Umbilical cord (tissue), 2 donors: ENCODE measurements around the gene SPATA21. TPM values are rescaled to one million over a fixed set of nuclear protein-coding genes. Genes with fewer than 3 reads are reported as not detected.
A peak's percentile ranks its signal among the peaks of the same experiment; 100 is the strongest.

Experiments used
- DNase-seq: peaks from one replicate; pipeline ENCODE4 v3.0.0-alpha.2; 2015; ENCODE audit warnings: low spot score
- total RNA-seq: library from RNA; depleted of rRNA; stranded (reverse); fragments of >200 nt; gene quantifications from one replicate; pipeline ENCODE4 v1.2.3, GENCODE V29; 2014; ENCODE audit warnings: low replicate concordance; ENCODE audit not compliant: insufficient read depth

The SPATA21 gene
- total RNA-seq, 1 donor from 2014 or later: not detected

DNA sequence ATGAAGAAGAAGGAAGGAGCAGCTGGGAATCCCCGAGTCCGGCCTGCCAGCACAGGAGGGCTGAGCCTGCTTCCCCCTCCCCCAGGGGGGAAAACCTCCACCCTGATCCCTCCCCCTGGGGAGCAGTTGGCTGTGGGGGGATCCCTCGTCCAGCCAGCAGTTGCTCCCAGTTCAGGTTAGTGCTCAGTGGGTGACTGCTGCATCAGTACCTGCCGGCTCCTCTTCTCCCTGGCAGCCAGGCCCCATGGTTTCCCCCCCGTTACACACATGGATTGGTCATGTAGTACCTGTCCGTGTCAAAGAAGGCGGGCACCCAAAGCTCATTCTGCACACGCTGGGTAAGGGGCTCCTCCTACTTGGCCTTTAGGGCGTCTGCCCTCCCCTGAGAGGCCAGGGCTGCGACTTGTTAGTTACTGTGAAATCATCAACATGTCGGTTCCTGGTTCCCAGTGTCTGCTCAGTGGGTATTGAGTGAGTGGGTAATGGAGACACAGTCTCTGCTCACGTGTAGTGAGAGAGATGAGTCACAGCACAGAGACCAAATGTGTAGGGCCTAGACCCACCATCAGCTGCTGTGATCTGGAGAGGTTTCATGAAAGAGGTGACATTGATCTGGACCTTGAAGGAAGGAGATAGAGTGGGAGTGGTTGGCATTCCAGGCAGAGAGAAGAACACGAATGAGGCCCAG, 14.8 kb upstream of the SPATA21 start:
- DNase-seq: no peak

DNA sequence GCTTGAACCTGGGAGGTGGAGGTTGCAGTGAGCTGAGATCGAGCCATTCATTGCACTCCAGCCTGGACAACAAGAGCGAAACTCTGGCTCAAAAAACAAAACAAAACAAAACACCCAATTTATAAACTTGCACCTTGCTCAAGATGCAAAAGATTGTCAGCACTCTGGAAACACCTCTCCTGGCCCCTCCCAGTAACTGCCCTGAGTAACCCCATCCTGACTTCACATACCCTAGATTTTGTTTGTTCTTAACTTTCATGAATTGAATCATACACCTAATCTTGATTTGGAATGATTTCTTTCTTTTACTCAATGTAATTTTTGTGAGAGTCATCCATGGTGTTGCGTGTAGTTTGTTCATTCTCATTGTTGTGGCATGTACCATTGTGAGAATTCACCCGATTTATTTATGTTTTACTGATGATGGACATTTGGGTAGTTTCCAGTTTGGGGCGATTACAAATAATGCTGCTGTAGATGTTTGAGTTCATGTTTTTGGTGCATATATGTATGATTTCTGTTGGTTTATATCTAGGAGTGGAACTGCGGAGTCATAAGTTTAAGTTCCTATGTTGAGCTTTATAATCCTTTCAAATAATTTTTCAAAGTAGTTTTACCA, 13.7 kb upstream of the SPATA21 start:
- no peak for DNase-seq

DNA sequence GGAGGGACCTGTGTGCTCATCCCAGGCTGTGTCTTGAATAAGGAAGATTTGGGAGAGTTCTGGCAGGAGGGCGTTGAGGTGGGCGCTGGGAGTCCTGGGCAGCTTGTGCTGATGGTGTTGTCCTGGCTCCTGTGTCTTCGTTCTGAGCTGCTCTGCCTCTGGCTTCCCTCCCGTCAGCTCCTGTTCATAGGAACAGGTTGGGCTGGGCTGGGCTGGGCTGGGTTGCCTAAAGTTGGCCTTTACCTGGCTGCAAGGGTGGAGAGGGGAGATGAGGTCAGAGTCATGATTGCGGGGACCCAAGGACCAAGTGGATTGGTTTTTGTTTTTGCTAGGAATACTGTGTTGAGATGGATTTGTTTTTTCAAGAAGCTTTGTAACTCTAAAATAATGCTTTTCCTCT, 12.4 kb upstream of the SPATA21 start:
- DNase-seq: no peak

DNA sequence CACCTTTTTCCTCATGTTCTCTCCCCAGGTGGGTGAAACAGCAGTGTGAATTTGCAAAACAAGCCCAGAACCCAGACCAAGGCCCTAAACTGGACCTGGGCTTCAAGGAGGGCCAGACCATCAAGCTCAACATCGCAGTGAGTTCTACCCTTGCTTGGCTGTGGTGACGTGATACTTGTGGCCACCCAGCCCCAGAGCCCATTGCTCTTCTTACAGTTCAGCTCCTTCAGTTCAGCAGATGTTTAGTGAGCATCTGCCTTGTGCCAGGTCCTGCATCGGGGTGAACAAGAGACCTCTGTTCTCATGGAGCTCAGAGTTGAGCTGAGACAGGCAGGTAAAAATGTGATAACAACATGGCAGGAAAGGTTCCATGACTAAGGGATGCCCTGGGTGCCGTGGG, 11.8 kb upstream of the SPATA21 start:
- no peak for DNase-seq

DNA sequence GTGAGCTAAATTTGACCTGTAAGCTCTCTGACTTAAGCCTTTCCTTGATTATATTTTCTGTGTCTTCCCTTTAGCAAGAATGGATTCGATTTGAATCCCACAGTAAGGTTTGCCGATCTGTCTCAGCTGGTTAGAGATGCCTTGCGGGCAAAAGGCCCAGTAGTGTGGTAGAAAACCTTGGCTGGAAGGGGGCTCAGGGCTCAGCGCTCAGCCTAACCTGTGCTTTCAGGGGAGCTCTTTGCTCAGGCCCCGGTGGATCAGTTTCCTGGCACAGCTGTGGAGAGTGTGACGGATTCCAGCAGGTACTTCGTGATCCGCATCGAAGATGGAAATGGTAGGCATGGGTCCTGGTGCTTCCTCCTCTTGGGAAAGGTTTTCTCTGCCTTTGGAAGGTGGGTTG, 10.4 kb upstream of the SPATA21 start:
- DNase-seq: no peak

- DNase-seq: no peak
These were observed 8.9 kb upstream of the SPATA21 start for GRCh38 chr1:16446116-16446515.

- DNase-seq: no peak
These were observed 7.8 kb upstream of the SPATA21 start for GRCh38 chr1:16445052-16445451.

DNA sequence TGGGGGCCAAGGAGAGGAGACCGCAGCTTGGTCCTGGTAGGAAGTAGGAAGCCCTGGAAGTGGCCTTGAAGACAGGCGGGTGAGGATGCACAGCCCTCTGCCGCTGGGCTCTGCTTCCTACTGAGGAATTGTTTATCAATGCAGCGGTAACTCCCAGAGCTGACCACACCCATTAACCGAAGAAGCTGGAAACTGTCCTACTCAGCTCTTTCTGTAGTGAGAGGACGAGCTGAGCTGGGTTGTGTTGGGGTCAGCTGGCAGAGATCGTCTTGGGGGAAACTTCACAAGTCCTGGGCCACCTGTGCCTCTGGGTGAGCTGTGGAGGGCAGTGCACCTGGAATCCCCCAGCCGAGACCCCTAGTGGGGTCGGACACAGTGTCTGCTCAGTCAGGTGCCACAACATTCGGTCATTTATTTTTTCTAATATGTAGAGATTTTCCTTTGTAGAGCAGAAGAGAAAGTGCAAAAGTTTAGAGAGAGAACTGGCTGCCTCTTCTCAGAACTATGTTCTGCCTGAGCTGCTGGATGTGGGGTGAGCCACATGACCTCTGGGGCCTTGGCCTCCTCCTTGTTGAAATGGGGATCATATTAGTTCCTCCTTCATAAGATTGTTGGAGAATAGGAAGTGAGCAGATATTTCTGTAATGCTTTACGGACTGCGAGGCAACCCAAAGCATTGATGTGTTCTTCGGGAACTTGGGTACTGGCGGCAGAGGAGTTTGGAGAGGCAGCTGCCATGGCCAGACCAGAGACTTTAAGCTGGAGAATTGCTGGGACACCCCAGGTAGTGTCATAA, 6.9 kb upstream of the SPATA21 start:
- DNase-seq: peak; percentile 9

- no peak for DNase-seq
These were observed 5.7 kb upstream of the SPATA21 start for GRCh38 chr1:16442941-16443340.

DNA sequence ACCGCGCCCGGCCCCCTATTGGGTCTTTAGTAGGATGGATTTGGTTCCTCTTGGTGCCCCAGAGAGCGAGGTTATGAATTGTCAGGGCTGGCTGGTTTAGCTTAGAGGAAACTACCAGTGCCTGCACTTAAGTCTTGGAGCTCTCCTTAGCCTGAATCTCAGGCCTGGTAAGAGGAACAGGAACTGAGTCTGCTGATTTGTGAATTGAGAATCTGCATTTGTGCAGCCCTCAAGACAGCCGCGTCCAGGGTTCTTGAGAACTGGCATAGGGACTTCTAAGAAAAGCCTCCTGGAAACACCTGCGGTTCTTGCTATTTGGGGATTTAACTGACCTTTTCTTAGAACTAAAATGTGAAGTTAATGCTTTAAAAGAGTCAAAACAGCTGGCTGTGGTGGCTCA, 5.0 kb upstream of the SPATA21 start:
- peak; percentile 27 for DNase-seq

- DNase-seq: peak; percentile 10
These were observed 4.0 kb upstream of the SPATA21 start for GRCh38 chr1:16441282-16441665.

DNA sequence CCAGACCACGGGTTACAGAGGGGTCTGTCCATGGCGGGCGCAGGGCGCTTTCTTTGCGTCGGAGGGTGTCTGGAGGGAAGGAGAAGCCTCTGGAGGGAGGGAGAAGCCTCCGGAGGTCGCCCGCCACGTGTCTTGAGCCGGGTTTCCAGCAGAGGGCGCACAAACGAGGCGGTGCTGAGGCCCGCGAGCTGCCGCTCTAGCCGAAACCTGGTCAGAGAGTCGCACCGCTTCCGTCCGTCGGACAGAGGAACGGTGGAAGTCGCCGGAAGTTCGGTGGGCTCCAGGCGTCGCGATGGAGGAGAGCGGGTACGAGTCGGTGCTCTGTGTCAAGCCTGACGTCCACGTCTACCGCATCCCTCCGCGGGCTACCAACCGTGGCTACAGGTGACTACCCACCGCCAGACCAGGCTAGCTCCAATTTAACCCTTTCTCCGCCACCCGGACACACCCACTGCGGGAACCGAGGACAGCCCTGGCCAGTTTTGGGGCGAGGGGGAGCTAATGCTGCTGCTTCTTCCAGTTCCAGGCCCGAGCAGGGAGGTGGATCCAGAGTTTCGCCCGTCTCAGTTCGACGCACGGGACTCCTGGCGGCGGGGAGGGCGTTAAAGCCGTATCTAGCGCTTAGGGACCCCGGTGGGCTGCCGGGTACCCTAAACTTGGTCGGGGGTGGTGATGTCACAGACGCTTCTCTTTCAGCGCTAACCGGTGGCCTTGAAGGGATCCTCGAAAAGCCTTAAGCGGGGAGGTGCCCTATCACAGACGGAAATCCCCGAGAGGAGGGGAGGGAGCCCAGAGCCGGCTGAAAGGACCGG, 3.5 kb upstream of the SPATA21 start, which contains the start of gene NECAP2:
TSS of gene NECAP2 (plus strand) at position 255 of the 812 bp plus-strand sequence. CDS start at position 293, 38 bp downstream.
- DNase-seq: peak; percentile 94

DNA sequence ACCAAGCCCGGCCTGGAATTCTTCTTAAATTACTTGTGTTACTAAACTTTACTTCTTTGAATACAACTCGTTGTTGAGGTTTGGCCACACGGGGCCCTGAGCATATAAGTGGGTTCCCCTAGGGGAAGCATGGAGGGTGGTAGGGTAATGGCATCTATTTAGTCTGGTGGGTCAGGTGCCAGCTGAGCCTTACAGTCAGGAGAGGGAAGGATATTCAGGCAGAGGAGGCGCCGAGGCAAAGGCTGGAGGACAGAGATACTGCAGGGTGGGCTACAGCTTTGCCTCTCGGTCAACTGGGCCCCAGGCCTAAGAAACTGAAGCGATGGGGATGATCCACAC, 2.9 kb upstream of the SPATA21 start:
- DNase-seq: no peak

DNA sequence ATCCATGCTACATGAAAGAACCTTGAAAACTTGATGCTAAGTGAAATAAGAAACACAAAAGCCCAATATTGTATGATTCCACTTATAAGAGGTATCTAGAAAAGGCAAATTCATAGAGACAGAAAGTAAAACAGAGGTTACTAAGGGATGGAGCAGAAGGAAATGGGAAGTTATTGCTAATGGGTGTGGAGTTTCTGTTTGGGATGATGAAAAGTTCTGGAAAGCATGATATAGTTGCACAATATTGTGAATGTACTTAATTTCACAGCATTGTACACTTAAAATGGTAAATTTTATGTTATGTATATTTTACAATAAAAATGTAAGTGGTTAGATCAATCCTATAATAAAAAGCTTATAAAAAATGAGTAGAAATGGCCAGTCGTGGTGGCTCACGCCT, 1.7 kb upstream of the SPATA21 start:
- DNase-seq: no peak

- DNase-seq: no peak
These were observed 1.3 kb upstream of the SPATA21 start for GRCh38 chr1:16438516-16438915.

GRCh38 chr1:16434501-16434900, 2.7 kb downstream of the SPATA21 start:
- no peak for DNase-seq

- DNase-seq: no peak
These were observed 3.2 kb downstream of the SPATA21 start for GRCh38 chr1:16434007-16434406.

DNA sequence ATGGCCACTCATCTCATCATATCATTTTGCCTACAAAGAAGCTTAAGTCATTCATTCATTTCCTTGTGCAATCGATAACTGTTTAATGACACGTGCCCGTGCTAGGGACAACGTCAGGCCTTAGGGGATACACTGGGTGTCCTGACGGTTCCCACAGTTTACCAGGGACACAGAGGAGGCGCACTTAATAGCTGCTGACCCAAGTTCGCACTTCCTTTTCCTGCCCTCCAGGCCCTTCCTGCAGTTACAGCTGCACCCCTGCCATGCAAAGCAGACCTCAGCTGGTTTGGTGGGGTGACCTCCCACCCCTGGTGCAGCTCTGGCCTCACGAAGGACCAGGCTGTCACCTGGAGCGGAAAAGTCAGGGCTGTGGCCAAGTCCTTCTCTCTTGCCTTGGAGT, 4.2 kb downstream of the SPATA21 start:
- no peak for DNase-seq

DNA sequence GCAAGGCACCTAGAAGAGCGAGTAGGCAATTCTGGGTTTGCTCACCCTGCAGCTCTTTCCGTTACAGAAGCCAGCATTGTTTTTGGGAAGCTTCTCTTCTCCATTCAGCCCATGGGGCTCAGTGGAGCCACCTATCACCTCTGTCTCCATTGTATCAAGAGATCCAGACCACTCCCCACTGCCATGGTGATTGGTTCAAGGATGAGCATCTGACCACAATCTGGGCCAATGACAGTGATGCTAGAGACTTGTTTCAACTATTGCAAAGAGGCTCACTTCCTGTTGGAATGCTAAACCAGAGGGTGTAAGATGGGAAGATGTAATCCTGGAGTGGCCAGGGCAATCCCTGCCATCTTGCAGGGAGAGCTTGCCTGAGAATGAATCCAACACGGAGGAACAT, 6.6 kb downstream of the SPATA21 start:
- DNase-seq: no peak

- no peak for DNase-seq
These were observed 11.8 kb downstream of the SPATA21 start for GRCh38 chr1:16425125-16426025.

DNA sequence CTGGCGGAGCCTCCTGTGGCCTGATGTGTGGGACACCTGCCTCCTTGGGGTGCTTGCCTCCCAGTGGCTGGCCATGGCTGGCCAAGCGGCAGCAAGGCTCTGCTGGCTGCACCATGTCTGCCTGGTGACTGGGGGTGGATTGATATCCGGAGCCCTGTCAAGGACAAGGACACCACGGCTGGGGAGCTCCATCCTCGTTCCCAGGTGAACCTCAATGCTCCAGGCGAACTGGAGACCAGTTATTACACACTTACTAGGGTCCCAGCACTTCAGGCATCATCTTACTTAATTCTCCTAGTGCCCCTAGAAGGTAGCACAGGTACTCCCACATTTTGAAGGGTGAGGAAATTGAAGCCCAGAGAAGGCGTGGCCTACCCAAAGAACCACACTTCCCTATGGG, 15.2 kb downstream of the SPATA21 start:
- no peak for DNase-seq
